ENCODE data around the gene SPATA9. TPM values are rescaled to one million over a fixed set of nuclear protein-coding genes. Genes with fewer than 3 reads are reported as not detected.

SPATA9 gene
- total and polyA plus RNA-seq, 2 of the 13 experiments (the other 11 are each of a cell fraction or from before 2014, with no cell fraction given) = not detected

GRCh38 chr5:95721582-95722295 lies 38.9 kb upstream of the SPATA9 start:
- CTCF ChIA-PET (ENCODE audit: low intra/inter-chr PET ratio, low total read pairs) = no interaction called here
- peaks cover 0 to 10% of the 10 kb centered on the region in 2 experiments; a peak in 3 of 5 replicates for H3K27me3 ChIP-seq (ENCODE audit: control insufficient read depth in 1 of 2, insufficient read depth in 2 of 2, low read length in 2 of 2)

GRCh38 chr5:95720094-95720786 lies 37.4 kb upstream of the SPATA9 start:
- ATAC-seq (no peak), DNase-seq (ENCODE audit: low spot score) (no peak), FAIRE-seq (no peak)
- no peak overlapping the region for H3K9ac ChIP-seq (ENCODE audit: insufficient read depth, low read depth, low read length)
- no peak overlapping the region for H3K4me3 ChIP-seq (replicated peaks in 1 of 3; ENCODE audit: insufficient read depth in 1 of 3, low read depth in 2 of 3, low read length in 3 of 3)
- H4K20me1 ChIP-seq (ENCODE audit: insufficient read depth, low read length) = no peaks in the 10 kb centered on the region
- H3K9me3 ChIP-seq (ENCODE audit: low read length) = no peaks in the 10 kb centered on the region
- H3K36me3 ChIP-seq (replicated peaks in 1 of 2; ENCODE audit: control insufficient read depth in 1 of 2, insufficient read depth in 2 of 2, low read length in 2 of 2) = no peaks in the 10 kb centered on the region
- H3K4me1 ChIP-seq (ENCODE audit: insufficient read depth, low read length) = peaks cover 10% of the 10 kb centered on the region
- BruUV-seq (replicated peaks) = no TSS peak
- ChIA-PET POLR2A (no interaction called here), CTCF (ENCODE audit: low intra/inter-chr PET ratio, low total read pairs) (no interaction called here)
- in situ Hi-C loops (cut with HindIII; ENCODE audit: extremely low pct_ligation_motif_present, low pct_unique_long_range_greater_than_20kb) = no loop called here
- TF ChIP-seq KDM4B (CRISPR knock-in tag; IDR thresholded peaks at IDR 0.05) (no peak), EED (CRISPR knock-in tag; IDR thresholded peaks at IDR 0.05) (no peak), CREB1 (IDR thresholded peaks at IDR 0.05) (peak; percentile 40; the same call in 1 of the 2 replicates), CREB1 (CRISPR knock-in tag; IDR thresholded peaks at IDR 0.05) (no peak)
- H2AFZ ChIP-seq (ENCODE audit: low read length) = no peak overlapping the region
- H3K27me3 ChIP-seq (ENCODE audit: control insufficient read depth in 1 of 2, insufficient read depth in 2 of 2, low read length in 2 of 2) = peaks cover 0 to 10% of the 10 kb centered on the region in 2 experiments; a peak in 3 of 5 replicates
- H3K79me2 ChIP-seq (ENCODE audit: insufficient read depth, low read length) = no peaks in the 10 kb centered on the region
- 9% methylated on average over 3 of the region's 3 CpGs for WGBS (ENCODE audit: low lambda C conversion rate)
- no peak overlapping the region for H3K27ac ChIP-seq (ENCODE audit: extremely low read length, insufficient read depth, low read length)
- intact Hi-C loops (cut with micrococcal nuclease; ENCODE audit: unreplicated experiment) = no loop called here
- H3K4me2 ChIP-seq (ENCODE audit: low read depth, low read length) = no peak overlapping the region

More at GRCh38 chr5:95721582-95722295, 38.9 kb upstream of the SPATA9 start:
- no peaks in the 10 kb centered on the region for H4K20me1 ChIP-seq (ENCODE audit: insufficient read depth, low read length)
- H2AFZ ChIP-seq (ENCODE audit: low read length) = no peak overlapping the region
- H3K4me1 ChIP-seq (ENCODE audit: insufficient read depth, low read length) = peaks cover under 1% of the 10 kb centered on the region; the same call in 1 of the 2 replicates
- H3K4me3 ChIP-seq (replicated peaks in 1 of 3; ENCODE audit: insufficient read depth in 1 of 3, low read depth in 2 of 3, low read length in 3 of 3) = no peak overlapping the region
- WGBS (ENCODE audit: low lambda C conversion rate) = 3% methylated on average over 1 of the region's 1 CpG
- no peak overlapping the region for H3K4me2 ChIP-seq (ENCODE audit: low read depth, low read length)
- ATAC-seq (no peak), FAIRE-seq (no peak), DNase-seq (ENCODE audit: low spot score) (no peak)
- no peak overlapping the region for H3K27ac ChIP-seq (ENCODE audit: extremely low read length, insufficient read depth, low read length)
- H3K9me3 ChIP-seq (ENCODE audit: low read length) = no peaks in the 10 kb centered on the region
- no peak overlapping the region for H3K9ac ChIP-seq (ENCODE audit: insufficient read depth, low read depth, low read length)
- POLR2A ChIA-PET = no interaction called here
- in situ Hi-C loops (cut with HindIII; ENCODE audit: extremely low pct_ligation_motif_present, low pct_unique_long_range_greater_than_20kb) (no loop called here), intact Hi-C loops (cut with micrococcal nuclease; ENCODE audit: unreplicated experiment) (no loop called here)
- no TSS peak for BruUV-seq (replicated peaks)
- H3K36me3 ChIP-seq (replicated peaks in 1 of 2; ENCODE audit: control insufficient read depth in 1 of 2, insufficient read depth in 2 of 2, low read length in 2 of 2) = no peaks in the 10 kb centered on the region
- no peaks in the 10 kb centered on the region for H3K79me2 ChIP-seq (ENCODE audit: insufficient read depth, low read length)
- TF ChIP-seq ZNF792 (CRISPR knock-in tag; IDR thresholded peaks at IDR 0.05) (no peak), SRF (IDR thresholded peaks at IDR 0.05; ENCODE audit: low read depth, low read length) (no peak), SMC3 (IDR thresholded peaks at IDR 0.05; ENCODE audit: low read length) (no peak), KDM5A (IDR thresholded peaks at IDR 0.05; ENCODE audit: borderline replicate concordance, low read length) (no peak), NPAS2 (CRISPR knock-in tag; IDR thresholded peaks at IDR 0.05; ENCODE audit: borderline replicate concordance) (no peak), IRF2 (CRISPR knock-in tag; IDR thresholded peaks at IDR 0.05) (no peak), ZNF205 (CRISPR knock-in tag; IDR thresholded peaks at IDR 0.05) (no peak), NFATC3 (CRISPR knock-in tag; IDR thresholded peaks at IDR 0.05) (no peak)
